ENCODE results near the gene CPNE8. TPM values are rescaled to one million over a fixed set of nuclear protein-coding genes. Genes with fewer than 3 reads are reported as not detected.

Gene CPNE8
- total and polyA plus RNA-seq, 10 of the 15 experiments (the other 5 are each of a cell fraction or from before 2014, with no cell fraction given), result 11.3 to 38.4 (median 18.9) TPM

GRCh38 chr12:38886931-38887330, 18.5 kb downstream of the CPNE8 start:
- RAD21 ChIA-PET (ENCODE audit: unreplicated experiment), result interaction anchor here (1.4 to 14.3 kb wide), 3 partner anchors 10 to 15 kb away, joined by 4 to 170 read pairs (median 5); partner anchors contain the start of gene CPNE8
- SMC1A ChIA-PET (ENCODE audit: uncharacterized antibody, unreplicated experiment), result interaction anchor here (0.7 to 2.3 kb wide), 6 partner anchors 9 to 36 kb away, joined by 3 to 16 read pairs (median 7); no protein-coding TSS in a partner anchor
- WGBS (ENCODE audit: insufficient coverage, insufficient replicate concordance, low lambda C conversion rate, missing lambda C conversion rate), result 25% methylated on average over 1 of the region's 1 CpG
- Histone ChIP-seq H3K27me3 (replicated peaks in 1 of 2; ENCODE audit: control insufficient read depth in 2 of 2, insufficient read depth in 2 of 2, low read length in 1 of 2) (no peaks in the 10 kb centered on the region), H3K4me1 (ENCODE audit: control insufficient read depth, insufficient read depth, low read length) (no peaks in the 10 kb centered on the region), H3K79me2 (ENCODE audit: control insufficient read depth, insufficient read depth, low read length) (peaks cover 31% of the 10 kb centered on the region), H3K9me3 (replicated peaks; ENCODE audit: control insufficient read depth, insufficient read depth, low read length) (peaks cover 3% of the 10 kb centered on the region; the same call in 2 of the 3 replicates), H3K4me3 (no peak overlapping the region), H3K4me2 (ENCODE audit: control insufficient read depth, insufficient read depth) (no peak overlapping the region), H2AFZ (ENCODE audit: control insufficient read depth, low read depth, low read length) (no peak overlapping the region), H3K9ac (ENCODE audit: control insufficient read depth, insufficient read depth, low read length) (no peak overlapping the region), H4K20me1 (ENCODE audit: control insufficient read depth, insufficient read depth) (no peaks in the 10 kb centered on the region), H3K27ac (ENCODE audit: control insufficient read depth, insufficient read depth) (no peak overlapping the region), H3K36me3 (ENCODE audit: control insufficient read depth in 2 of 2, insufficient read depth in 2 of 2, low read length in 1 of 2) (no peaks in the 10 kb centered on the region)
- FAIRE-seq (no peak), DNase-seq (ENCODE audit: low read depth, low spot score) (no peak), ATAC-seq (peak; percentile 13)
- CTCF ChIA-PET, result interaction anchor here (1.0 to 1.4 kb wide), 5 partner anchors 8 to 237 kb away, joined by 3 to 7 read pairs (median 3); no protein-coding TSS in a partner anchor
- POLR2A ChIA-PET, result interaction anchor here (2.7 kb wide), 1 partner anchor 11 kb away, joined by 9 read pairs; no protein-coding TSS in a partner anchor
- intact Hi-C loops (cut with micrococcal nuclease; ENCODE audit: unreplicated experiment) (no loop called here), in situ Hi-C loops (cut with MboI) (loop anchor here (25.0 kb wide), 3 partner anchors 100 to 725 kb away; partner anchors contain the start of genes ABCD2 and KIF21A)
- no peak for TF ChIP-seq IRF3 (IDR thresholded peaks at IDR 0.05)
- no TSS peak for BruUV-seq (replicated peaks)

- no peak for FAIRE-seq
- SMC1A ChIA-PET (ENCODE audit: uncharacterized antibody, unreplicated experiment), result interaction anchor here (0.7 to 4.4 kb wide), 7 partner anchors 8 to 115 kb away, joined by 3 to 38 read pairs (median 5); partner anchors contain the start of gene CPNE8
- ATAC-seq, result peak; percentile 47
- Histone ChIP-seq H3K9ac (ENCODE audit: control insufficient read depth, insufficient read depth, low read length) (no peak overlapping the region), H3K4me3 (no peak overlapping the region), H2AFZ (ENCODE audit: control insufficient read depth, low read depth, low read length) (no peak overlapping the region), H4K20me1 (ENCODE audit: control insufficient read depth, insufficient read depth) (no peaks in the 10 kb centered on the region), H3K9me3 (replicated peaks; ENCODE audit: control insufficient read depth, insufficient read depth, low read length) (peaks cover 3% of the 10 kb centered on the region; the same call in 2 of the 3 replicates), H3K36me3 (ENCODE audit: control insufficient read depth in 2 of 2, insufficient read depth in 2 of 2, low read length in 1 of 2) (no peaks in the 10 kb centered on the region), H3K27me3 (replicated peaks in 1 of 2; ENCODE audit: control insufficient read depth in 2 of 2, insufficient read depth in 2 of 2, low read length in 1 of 2) (no peaks in the 10 kb centered on the region), H3K4me1 (ENCODE audit: control insufficient read depth, insufficient read depth, low read length) (no peaks in the 10 kb centered on the region), H3K27ac (ENCODE audit: control insufficient read depth, insufficient read depth) (no peak overlapping the region), H3K79me2 (ENCODE audit: control insufficient read depth, insufficient read depth, low read length) (peaks cover 33% of the 10 kb centered on the region), H3K4me2 (ENCODE audit: control insufficient read depth, insufficient read depth) (no peak overlapping the region)
- POLR2A ChIA-PET, result interaction anchor here (0.8 to 1.6 kb wide), 2 partner anchors 9 to 48 kb away, joined by 3 to 6 read pairs; no protein-coding TSS in a partner anchor
- RAD21 ChIA-PET (ENCODE audit: unreplicated experiment), result interaction anchor here (14.3 kb wide), 1 partner anchor 14 kb away, joined by 170 read pairs; the partner anchor contains the start of gene CPNE8
- DNase-seq (ENCODE audit: low read depth, low spot score), result no peak
- CTCF ChIA-PET, result interaction anchor here (1.3 to 1.4 kb wide), 3 partner anchors 19 to 236 kb away, joined by 3 to 5 read pairs (median 3); no protein-coding TSS in a partner anchor
- intact Hi-C loops (cut with micrococcal nuclease; ENCODE audit: unreplicated experiment), result no loop called here
- no TSS peak for BruUV-seq (replicated peaks)
- in situ Hi-C loops (cut with MboI), result loop anchor here (25.0 kb wide), 3 partner anchors 99 to 726 kb away; partner anchors contain the start of genes ABCD2 and KIF21A
- TF ChIP-seq POLR2AphosphoS5 (IDR thresholded peaks at IDR 0.05; ENCODE audit: low read length) (no peak), MXI1 (IDR thresholded peaks at IDR 0.05; ENCODE audit: low read depth, low read length) (no peak), RBBP5 (conservative IDR thresholded peaks at IDR 0.05) (no peak), GABPA (IDR thresholded peaks at IDR 0.05; ENCODE audit: low read depth) (no peak), TCF3 (IDR thresholded peaks at IDR 0.05; ENCODE audit: borderline replicate concordance, insufficient read depth, low read depth, low read length) (no peak), FOXK2 (IDR thresholded peaks at IDR 0.05) (no peak), CBX5 (IDR thresholded peaks at IDR 0.05; ENCODE audit: low read depth) (no peak), WRNIP1 (IDR thresholded peaks at IDR 0.05; ENCODE audit: borderline replicate concordance, low read depth, low read length) (no peak), RCOR1 (conservative IDR thresholded peaks at IDR 0.05; ENCODE audit: low read depth, low read length) (no peak)
Observed at GRCh38 chr12:38886064-38886463, 19.3 kb downstream of the CPNE8 start.
